Measurements from ENCODE around the gene HPGDS.

DNA sequence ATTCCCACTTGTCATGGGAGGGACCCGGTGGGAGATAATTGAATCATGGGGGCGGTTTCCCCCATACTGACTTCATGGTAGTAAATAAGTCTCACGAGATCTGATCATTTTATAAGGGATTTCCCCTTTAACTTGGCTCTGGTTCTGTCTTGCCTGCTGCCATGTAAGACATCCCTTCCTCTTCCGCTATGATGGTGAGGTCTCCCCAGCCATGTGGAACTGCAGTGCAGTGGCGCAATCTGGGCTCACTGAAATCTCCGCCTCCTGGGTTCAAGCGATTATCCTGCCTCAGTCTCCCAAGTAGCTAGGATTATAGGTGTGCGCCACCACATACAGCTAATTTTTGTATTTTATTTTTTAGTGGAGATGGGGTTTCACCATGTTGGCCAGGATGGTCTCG lies 2.9 kb downstream of the HPGDS start:
- no peak for TF ChIP-seq POLR2A (IDR thresholded peaks at IDR 0.05; ENCODE audit: low read depth, low read length)
- TF ChIP-seq SPI1 (IDR thresholded peaks at IDR 0.05; ENCODE audit: low read depth, low read length) = no peak
